ENCODE measurements around the gene SNAPC2. TPM values are rescaled to one million over a fixed set of nuclear protein-coding genes. Genes with fewer than 3 reads are reported as not detected.

Gene SNAPC2
- total and polyA plus RNA-seq, 2 of the 13 experiments (the other 11 are each of a cell fraction or from before 2014, with no cell fraction given): 10.2 to 12.7 TPM

- TF ChIP-seq ZNF230 (CRISPR knock-in tag; IDR thresholded peaks at IDR 0.05): 0 out of 2 replicates have a peak, but pooled peaks have one; percentile 66
- no peak for TF ChIP-seq HMGA1 (CRISPR knock-in tag; conservative IDR thresholded peaks at IDR 0.05)
- TF ChIP-seq ZNF670 (CRISPR knock-in tag; IDR thresholded peaks at IDR 0.05; ENCODE audit: borderline replicate concordance): peak; percentile 77; the same call in 1 of the 2 replicates
- peak; percentile 60 for TF ChIP-seq POLR2AphosphoS5 (IDR thresholded peaks at IDR 0.05; ENCODE audit: low read depth, low read length)
- peak; percentile 45; the same call in 1 of the 2 replicates for TF ChIP-seq ZNF446 (CRISPR knock-in tag; IDR thresholded peaks at IDR 0.05)
- 0 out of 2 replicates have a peak, but pooled peaks have one; percentile 26 for TF ChIP-seq HNF1B (CRISPR knock-in tag; IDR thresholded peaks at IDR 0.05)
- peak; percentile 30; the same call in 1 of the 2 replicates for TF ChIP-seq RXRA (CRISPR knock-in tag; IDR thresholded peaks at IDR 0.05)
- peak; percentile 81 for TF ChIP-seq ZNF687 (CRISPR knock-in tag; IDR thresholded peaks at IDR 0.05)
- no peak for TF ChIP-seq ZBTB44 (CRISPR knock-in tag; IDR thresholded peaks at IDR 0.05)
- TF ChIP-seq ZNF451 (CRISPR knock-in tag; IDR thresholded peaks at IDR 0.05): peak; percentile 73; the same call in 1 of the 2 replicates
- peak; percentile 72 for TF ChIP-seq SP5 (CRISPR knock-in tag; IDR thresholded peaks at IDR 0.05; ENCODE audit: borderline replicate concordance, low read depth)
- peak; percentile 89 for TF ChIP-seq MXD3 (CRISPR knock-in tag; IDR thresholded peaks at IDR 0.05)
- no peak for TF ChIP-seq AHDC1 (CRISPR knock-in tag; IDR thresholded peaks at IDR 0.05; ENCODE audit: borderline replicate concordance)
- no peak for TF ChIP-seq ZNF816 (CRISPR knock-in tag; IDR thresholded peaks at IDR 0.05; ENCODE audit: borderline replicate concordance)
- peak; percentile 90 for TF ChIP-seq ZFY (CRISPR knock-in tag; IDR thresholded peaks at IDR 0.05)
These were observed 31.9 kb upstream of the SNAPC2 start, which contains the start of gene LRRC8E (continued) for GRCh38 chr19:7888145-7888825.
